Hypothalamus (tissue), 51 donors: Measurements from ENCODE around the gene DEAF1.
"Not testable (repeated sequence)": the region's sequence is repeated elsewhere in the genome, so short reads cannot be mapped to it uniquely, and the experiment has no call there.

Source experiments
- DNase-seq, 51 donors: peaks; one replicate each; lab custom pipeline; 2025; lab: John Stamatoyannopoulos, UW

Gene DEAF1

DNA sequence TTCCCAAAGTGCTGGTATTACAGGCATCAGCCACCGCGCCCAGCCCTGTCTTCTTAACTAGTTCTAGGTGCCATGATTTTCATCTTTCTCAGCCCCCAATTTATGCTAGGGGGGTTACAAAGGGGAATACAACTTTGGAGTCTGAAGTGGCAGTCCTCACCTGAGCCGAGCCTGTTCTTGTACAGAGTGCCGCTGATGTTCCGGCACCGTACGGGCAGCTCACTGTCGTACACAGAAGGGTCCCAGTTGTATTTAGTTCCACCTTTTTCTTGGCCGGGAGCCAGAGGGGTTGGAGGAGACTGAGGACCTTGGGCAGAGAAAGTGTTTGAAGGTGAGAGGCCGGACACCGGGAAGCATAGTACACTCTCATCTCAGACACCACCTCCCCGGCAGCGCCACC, 7.3 kb downstream of the DEAF1 start:
- no peak for DNase-seq

GRCh38 chr11:686451-687243, 8.4 kb downstream of the DEAF1 start:
- no peak for DNase-seq

DNA sequence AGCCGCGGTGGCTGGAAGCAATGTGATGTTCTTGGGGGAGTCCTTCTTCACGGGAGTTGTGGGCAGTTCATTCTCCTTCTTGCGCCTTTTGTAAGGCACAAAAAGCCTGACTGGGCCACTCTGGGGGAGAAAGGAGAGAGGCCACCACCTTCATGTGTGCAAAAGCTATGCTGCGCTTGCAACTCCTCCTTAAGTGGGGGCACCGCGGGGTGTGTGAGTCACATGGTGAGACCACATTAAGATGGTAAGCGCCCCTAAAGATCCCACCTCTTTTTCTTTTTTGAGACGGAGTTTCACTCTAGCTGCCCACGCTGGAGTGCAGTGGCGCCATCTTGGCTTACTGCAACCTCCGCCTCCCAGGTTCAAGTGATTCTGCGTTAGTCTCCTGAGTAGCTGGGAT, 14.1 kb downstream of the DEAF1 start:
- no peak for DNase-seq

DNA sequence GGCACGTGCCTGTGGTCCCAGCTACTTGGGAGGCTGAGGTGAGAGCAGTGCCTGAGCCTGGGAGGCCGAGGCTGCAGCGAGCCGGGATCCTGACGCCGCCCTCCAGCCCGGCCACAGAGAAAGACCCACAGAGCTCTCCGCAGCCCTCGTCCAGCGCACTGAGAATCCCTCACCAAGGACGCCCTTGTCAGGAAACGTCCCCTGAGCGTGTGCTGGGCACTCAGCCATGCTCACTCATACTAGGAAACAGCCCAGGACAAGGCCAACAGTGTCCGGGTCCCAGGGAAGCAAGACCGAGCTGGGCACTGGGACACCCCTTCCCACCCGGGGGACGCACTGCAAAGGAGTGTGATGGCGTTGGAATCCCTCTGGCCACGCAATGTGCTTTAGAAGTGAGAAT, 14.5 kb downstream of the DEAF1 start:
- DNase-seq = peak in 3 of 51 donors; percentile 13 to 54 (median 14)

DNA sequence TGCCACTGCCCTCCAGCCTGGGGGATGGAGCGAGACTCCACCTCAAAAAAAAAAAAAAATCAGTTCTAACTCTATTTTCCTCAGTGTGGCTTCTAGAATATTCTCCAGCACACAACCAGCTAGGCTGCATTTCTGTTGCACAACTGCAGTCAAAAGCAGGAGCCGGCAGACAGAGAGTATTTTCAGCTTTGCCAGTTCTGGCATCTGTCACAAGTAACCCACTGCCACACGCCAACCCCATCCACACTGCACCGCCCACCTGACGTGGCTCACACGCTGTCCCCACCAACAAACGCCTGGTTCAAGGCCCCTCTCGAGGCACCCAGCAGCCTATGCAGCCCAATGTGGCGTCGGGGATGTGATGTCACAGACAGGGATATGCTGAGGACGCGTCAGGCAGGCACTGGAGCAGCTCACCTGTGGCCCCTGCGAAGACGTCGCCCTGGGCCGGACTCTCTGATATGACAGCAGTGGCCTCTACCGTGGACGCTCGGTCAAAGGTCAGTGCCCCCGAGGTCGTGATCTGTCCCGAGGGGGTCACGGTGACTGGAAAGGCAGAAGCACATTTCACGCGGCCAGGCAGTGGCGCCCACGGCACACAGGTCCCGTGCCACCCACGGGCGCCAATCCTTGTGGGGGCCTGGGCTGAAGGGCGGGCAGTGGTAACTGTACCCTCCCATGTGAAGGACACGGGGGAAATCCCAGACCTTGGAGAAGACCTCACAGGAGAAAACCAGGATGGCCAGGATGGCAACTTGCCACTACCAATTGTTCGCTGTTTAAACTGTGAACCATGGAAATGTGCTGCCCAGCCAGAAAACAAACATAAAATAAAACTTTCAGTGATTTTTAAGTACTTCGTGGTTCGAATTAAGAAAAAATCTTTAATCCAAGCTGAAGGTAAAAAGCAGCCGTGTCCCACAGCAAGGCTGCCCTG, 15.5 kb downstream of the DEAF1 start:
- no peak for DNase-seq

- DNase-seq = no peak
These were observed 16.7 kb downstream of the DEAF1 start for GRCh38 chr11:678297-678696.

DNA sequence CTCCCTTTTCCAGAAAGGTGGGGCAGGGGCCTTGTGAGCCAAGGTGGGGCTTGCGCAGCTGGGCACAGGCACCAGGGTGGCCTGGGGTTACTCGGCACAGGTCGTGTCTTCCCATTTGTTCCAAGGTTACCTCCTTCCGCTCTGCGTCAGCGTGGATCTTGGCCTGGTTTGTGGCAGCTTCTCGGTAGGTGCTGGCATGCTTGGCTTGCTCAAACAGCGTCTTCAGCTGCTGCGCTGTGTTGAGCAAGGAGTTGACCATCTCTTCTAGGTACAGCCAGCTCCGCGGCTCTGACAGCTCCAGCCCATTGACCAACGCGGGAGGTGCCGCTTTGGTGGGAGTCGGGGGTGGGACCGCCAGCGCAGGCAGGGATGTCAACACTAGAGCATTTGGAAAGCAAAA, 20.6 kb downstream of the DEAF1 start:
- DNase-seq = no peak

DNA sequence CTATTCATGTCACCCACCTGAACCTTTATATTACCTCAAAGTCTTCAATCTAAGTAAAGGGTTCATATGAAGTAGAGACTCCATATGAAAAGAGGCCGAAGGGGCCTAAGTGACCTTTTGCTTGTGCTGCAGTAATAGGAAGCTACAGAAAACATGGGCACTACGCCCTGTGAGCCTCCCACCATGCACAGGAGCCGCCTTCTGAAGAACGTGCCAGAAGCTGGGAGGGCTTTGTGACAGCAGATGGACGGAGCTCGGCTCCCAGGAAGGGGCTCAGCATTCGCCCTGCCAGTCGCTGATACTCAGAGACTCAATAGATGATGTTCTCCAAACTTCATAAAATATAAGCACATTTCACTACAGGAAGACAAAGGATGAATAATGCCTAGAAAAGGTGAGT, 21.2 kb downstream of the DEAF1 start:
- no peak for DNase-seq

GRCh38 chr11:665704-666281, 29.2 kb downstream of the DEAF1 start:
- peak in 8 of 51 donors; percentile 12 to 37 (median 21) for DNase-seq

- no peak for DNase-seq
These were observed 29.8 kb downstream of the DEAF1 start for GRCh38 chr11:665062-665703.

DNA sequence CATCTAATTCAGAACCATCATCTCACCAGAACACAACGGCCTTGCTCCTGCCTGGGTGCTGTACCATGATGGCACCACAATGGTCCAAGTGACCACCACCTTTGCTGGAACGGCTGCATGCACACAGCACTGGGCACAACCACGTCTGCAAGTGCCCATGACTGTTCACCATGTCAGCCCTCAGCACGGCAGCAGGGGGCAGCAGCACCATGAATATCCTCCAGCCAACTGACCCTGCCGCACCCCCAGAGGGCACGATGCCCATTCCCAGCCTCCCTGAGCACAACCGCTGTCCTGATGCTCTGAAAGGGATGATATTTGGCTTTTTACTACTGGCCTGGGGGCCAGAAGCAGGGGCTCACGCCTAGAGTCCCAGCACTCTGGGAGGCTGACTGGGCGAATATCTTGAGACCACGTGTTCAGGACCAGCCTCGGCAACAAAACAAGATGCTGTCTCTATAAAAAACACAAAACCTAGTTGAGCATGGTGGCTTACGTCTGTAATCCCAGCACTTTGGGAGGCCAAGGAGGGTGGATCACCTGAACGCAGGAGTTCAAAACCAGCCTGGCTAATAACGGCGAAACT, 32.2 kb downstream of the DEAF1 start:
- DNase-seq = peak in 36 of 51 donors; percentile 18 to 74 (median 50)

GRCh38 chr11:660681-661444, 34.2 kb downstream of the DEAF1 start:
- no peak for DNase-seq

DNA sequence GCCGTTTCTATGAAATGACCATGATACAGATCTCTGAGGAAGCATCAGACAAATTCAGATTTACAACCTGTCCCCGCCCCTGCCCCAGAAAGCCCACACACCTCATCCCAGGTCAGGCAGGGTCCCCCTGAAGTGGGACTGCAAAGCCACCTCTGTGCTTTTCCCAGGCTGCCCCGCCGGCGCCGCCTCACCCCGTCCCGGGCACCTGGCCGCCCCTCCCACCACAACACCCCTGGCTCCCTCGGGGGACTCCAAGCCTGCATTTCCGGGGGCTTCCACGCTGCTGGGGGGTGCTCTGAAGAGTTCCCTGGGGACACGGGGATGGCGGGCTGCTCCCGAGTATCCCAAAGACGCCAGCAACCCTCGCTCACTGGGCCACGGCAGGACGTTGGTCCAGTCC, 34.7 kb downstream of the DEAF1 start:
- no peak for DNase-seq

GRCh38 chr11:659532-660085, 35.4 kb downstream of the DEAF1 start:
- no peak for DNase-seq

DNA sequence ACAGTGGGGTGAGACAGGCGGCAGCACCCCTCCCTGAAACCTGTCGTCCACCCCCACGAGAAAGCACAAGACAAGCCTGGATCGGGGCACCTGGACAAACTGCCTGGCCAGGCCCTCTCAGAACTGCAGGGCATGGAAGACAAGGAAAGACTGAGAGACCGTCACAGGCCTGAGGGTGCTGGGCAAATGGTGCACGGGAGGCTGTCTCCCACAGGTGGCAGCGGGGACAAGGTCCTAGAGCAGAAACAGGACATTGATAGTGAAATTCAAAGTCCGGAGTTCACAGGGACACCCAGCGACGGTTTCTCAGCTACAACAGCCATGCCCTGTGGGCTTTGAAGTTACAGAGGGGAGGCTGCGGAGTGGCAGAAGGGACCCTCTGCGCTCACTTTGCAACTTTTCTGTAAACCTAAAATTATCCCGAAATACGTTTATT, 37.3 kb downstream of the DEAF1 start:
- DNase-seq = no peak

- DNase-seq = no peak
These were observed 38.2 kb downstream of the DEAF1 start for GRCh38 chr11:656866-657265.

GRCh38 chr11:656426-656825, 38.6 kb downstream of the DEAF1 start:
- no peak for DNase-seq

DNA sequence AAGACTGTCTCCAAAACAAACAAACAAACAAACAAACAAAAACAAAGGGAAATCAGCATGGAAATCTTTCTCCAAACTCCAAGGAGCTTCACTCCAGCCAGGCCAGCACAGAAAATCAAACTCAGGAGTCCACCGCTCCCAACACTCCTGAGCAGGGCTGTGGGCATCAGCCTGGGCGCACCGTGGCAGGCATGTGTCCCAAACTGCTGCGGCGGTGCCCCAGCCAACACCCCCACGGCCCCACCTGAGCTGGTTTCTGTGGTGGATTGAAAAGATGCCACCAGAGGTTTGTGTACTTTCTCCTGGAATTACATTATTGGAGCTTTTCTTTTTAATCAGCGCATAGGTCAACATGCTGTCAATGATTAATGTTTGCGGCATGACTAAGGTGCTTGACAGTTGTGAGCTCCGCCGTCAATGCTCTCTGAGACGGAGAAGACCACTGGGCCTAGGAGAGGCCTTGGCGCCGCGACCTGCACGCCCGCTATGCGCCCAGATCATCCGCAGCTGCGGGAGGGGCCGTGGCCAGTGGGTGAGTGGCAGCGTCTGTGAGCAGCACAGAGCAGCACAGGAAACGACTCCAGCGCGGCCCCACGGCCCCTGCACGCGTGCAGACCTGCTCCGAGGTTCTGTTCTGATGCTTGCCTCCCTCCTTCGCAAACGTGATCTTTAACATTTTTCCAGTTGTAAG, 39.8 kb downstream of the DEAF1 start:
- no peak for DNase-seq

DNA sequence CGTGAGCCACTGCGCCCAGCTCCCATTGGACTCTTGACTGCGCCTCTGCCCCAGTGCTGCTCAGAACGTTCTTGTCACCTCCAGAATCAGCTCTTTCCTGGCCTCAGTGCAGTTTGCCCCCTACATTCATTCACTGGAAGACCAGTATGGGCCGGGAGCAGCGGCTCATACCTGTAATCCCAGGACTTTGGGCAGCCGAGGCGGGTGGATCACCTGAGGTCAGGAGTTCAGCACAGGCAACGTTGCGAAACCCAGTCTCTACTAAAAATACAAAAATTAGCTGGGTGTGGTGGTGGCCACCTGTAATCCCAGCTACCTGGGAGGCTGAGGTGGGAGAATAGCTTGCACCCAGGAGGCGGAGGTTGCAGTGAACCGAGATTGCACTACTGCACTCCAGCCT, 40.6 kb downstream of the DEAF1 start:
- DNase-seq = not testable (repeated sequence)
